H1 (cell line): ENCODE data around the gene IRS1. TPM values are rescaled to one million over a fixed set of nuclear protein-coding genes. Genes with fewer than 3 reads are reported as not detected.

ENCODE experiments used
- CTCF ChIA-PET: fragments of 300-600 bp; sonication (Branson Sonifier 250); formaldehyde crosslinking; loops from one replicate; lab custom pipeline; 2021; ENCODE audit not compliant: partially characterized antibody; lab: Charles Lee
- POLR2A ChIA-PET: fragments of 300-600 bp; sonication (Branson Sonifier 250); formaldehyde crosslinking; loops from one replicate; lab custom pipeline; 2021; ENCODE audit warnings: inconsistent platforms; ENCODE audit not compliant: partially characterized antibody; lab: Charles Lee
- DNase-seq, 2 experiments: peaks; one replicate each; pipeline versions ENCODE4 v3.0.0 to v3.0.0-alpha.2; 2010 to 2022; ENCODE audit warnings: low spot score in 2 of 2, low read depth in 1 of 2, mixed read lengths in 1 of 2
- FAIRE-seq: peaks from 2 replicates; lab custom pipeline; 2011; peaks lifted over from hg19 to GRCh38; lab: Jason Lieb, UNC
- H2AFZ ChIP-seq: 2 replicates; pipeline ENCODE4 v1.8.1; 2012; ENCODE audit warnings: low read length, inconsistent platforms
- H2AK5ac ChIP-seq: 2 replicates; pipeline ENCODE4 v1.6.1; 2013; ENCODE audit warnings: low read depth, low read length
- H2BK120ac ChIP-seq: replicated peaks from 2 replicates; pipeline ENCODE3; 2013; ENCODE audit warnings: low read depth, low read length, inconsistent platforms
- H2BK12ac ChIP-seq: 2 replicates; pipeline ENCODE4 v1.6.1; 2013; ENCODE audit warnings: low read depth, low read length
- H2BK15ac ChIP-seq: 2 replicates; pipeline ENCODE4 v1.6.1; 2013; ENCODE audit warnings: low read length
- H2BK20ac ChIP-seq: 2 replicates; pipeline ENCODE4 v1.6.1; 2013; ENCODE audit warnings: low read length
- H2BK5ac ChIP-seq: 2 replicates; pipeline ENCODE4 v1.6.1; 2013; ENCODE audit warnings: low read depth, low read length
- H3K14ac ChIP-seq: 2 replicates; pipeline ENCODE4 v1.6.1; 2013; ENCODE audit warnings: inconsistent platforms; ENCODE audit not compliant: insufficient read length
- H3K18ac ChIP-seq: 2 replicates; pipeline ENCODE4 v1.6.1; 2013; ENCODE audit warnings: low read length; ENCODE audit errors: extremely low read depth
- H3K23ac ChIP-seq: 2 replicates; pipeline ENCODE4 v1.6.1; 2013; ENCODE audit warnings: inconsistent platforms; ENCODE audit not compliant: insufficient read length
- H3K23me2 ChIP-seq: 2 replicates; pipeline ENCODE4 v1.6.1; 2013; ENCODE audit warnings: low read depth, low read length
- H3K27ac ChIP-seq: 2 replicates; pipeline ENCODE4 v1.6.1; 2011; ENCODE audit warnings: low read depth, low read length, inconsistent platforms
- H3K27me3 ChIP-seq, 4 experiments: replicated peaks in 1 of 4; 1 replicate in 1 of 4; 2 replicates in 3 of 4; pipeline versions ENCODE4 v1.6.1 to v1.8.1; 2011 to 2013; ENCODE audit warnings: low read length in 3 of 4, mild to moderate bottlenecking in 3 of 4, inconsistent platforms in 2 of 4, mixed read lengths in 2 of 4, moderate library complexity in 1 of 4; ENCODE audit not compliant: control insufficient read depth in 3 of 4, insufficient read depth in 3 of 4; ENCODE audit errors: extremely low read depth in 1 of 4
- H3K36me3 ChIP-seq, 4 experiments: 2 replicates each; pipeline versions ENCODE4 v1.6.1 to v1.8.1; 2011 to 2013; ENCODE audit warnings: mild to moderate bottlenecking in 4 of 4, low read length in 3 of 4, moderate library complexity in 2 of 4, control low read depth in 1 of 4, inconsistent platforms in 1 of 4; ENCODE audit not compliant: insufficient read depth in 4 of 4, control insufficient read depth in 2 of 4
- H3K4ac ChIP-seq: replicated peaks from 2 replicates; pipeline ENCODE3; 2013; ENCODE audit warnings: low read length, low read depth, mixed read lengths, inconsistent platforms; ENCODE audit not compliant: insufficient read length
- H3K4me1 ChIP-seq, 4 experiments: replicated peaks in 1 of 4; 1 replicate in 1 of 4; 2 replicates in 3 of 4; pipeline versions ENCODE4 v1.6.1 to v1.8.1; 2011 to 2013; ENCODE audit warnings: low read length in 3 of 4, inconsistent platforms in 2 of 4, mixed read lengths in 1 of 4; ENCODE audit not compliant: insufficient read depth in 4 of 4, control insufficient read depth in 3 of 4
- H3K4me2 ChIP-seq, 2 experiments: 2 replicates each; pipeline versions ENCODE4 v1.6.1 to v1.8.1; 2011 to 2013; ENCODE audit warnings: low read depth in 2 of 2, low read length in 2 of 2, control low read depth in 1 of 2, inconsistent platforms in 1 of 2, mild to moderate bottlenecking in 1 of 2; ENCODE audit not compliant: insufficient read depth in 1 of 2
- H3K4me3 ChIP-seq, 4 experiments: fragments of 200-600, 300-600 bp in 1 of 4; sonication (generic), shearing (Covaris generic), sonication (Bioruptor Twin) in 1 of 4; 2 replicates each; pipeline versions ENCODE4 v1.5.1 to v1.8.1; 2011 to 2016; ENCODE audit warnings: low read length in 4 of 4, low read depth in 3 of 4, control low read depth in 2 of 4, inconsistent platforms in 2 of 4, mild to moderate bottlenecking in 2 of 4, mixed read lengths in 1 of 4, moderate library complexity in 1 of 4; ENCODE audit not compliant: insufficient read depth in 2 of 4; ENCODE audit errors: extremely low read depth in 1 of 4
- H3K56ac ChIP-seq: replicated peaks from 2 replicates; pipeline ENCODE3; 2013; ENCODE audit warnings: low read depth, mild to moderate bottlenecking, mixed read lengths, low read length, inconsistent platforms; ENCODE audit not compliant: insufficient read length
- H3K79me1 ChIP-seq: 2 replicates; pipeline ENCODE4 v1.6.1; 2013; ENCODE audit warnings: low read depth, low read length, control low read depth
- H3K79me2 ChIP-seq, 2 experiments: 2 replicates each; pipeline versions ENCODE4 v1.6.1 to v1.8.1; 2012 to 2013; ENCODE audit warnings: low read length in 2 of 2, mild to moderate bottlenecking in 2 of 2, inconsistent platforms in 1 of 2; ENCODE audit not compliant: insufficient read depth in 2 of 2, control insufficient read depth in 1 of 2
- H3K9ac ChIP-seq, 4 experiments: replicated peaks in 1 of 4; 1 replicate in 1 of 4; 2 replicates in 3 of 4; pipeline versions ENCODE4 v1.6.1 to v1.8.1; 2011 to 2013; ENCODE audit warnings: low read depth in 3 of 4, low read length in 3 of 4, control low read depth in 2 of 4, mild to moderate bottlenecking in 2 of 4, moderate library complexity in 2 of 4, inconsistent platforms in 1 of 4; ENCODE audit errors: extremely low read depth in 1 of 4
- H3K9me3 ChIP-seq, 2 experiments: 2 replicates each; pipeline versions ENCODE4 v1.6.1 to v1.8.1; 2012 to 2013; ENCODE audit warnings: mild to moderate bottlenecking in 2 of 2, moderate library complexity in 2 of 2, control low read depth in 1 of 2, inconsistent platforms in 1 of 2, low read depth in 1 of 2, low read length in 1 of 2, mixed read lengths in 1 of 2; ENCODE audit not compliant: insufficient read depth in 2 of 2
- H4K20me1 ChIP-seq, 2 experiments: replicated peaks in 1 of 2; 2 replicates each; pipeline versions ENCODE3 to v1.8.1; 2011 to 2013; ENCODE audit warnings: inconsistent platforms in 2 of 2, low read length in 2 of 2, mild to moderate bottlenecking in 1 of 2; ENCODE audit not compliant: insufficient read depth in 2 of 2, control insufficient read depth in 1 of 2
- H4K5ac ChIP-seq: 2 replicates; pipeline ENCODE4 v1.6.1; 2013; ENCODE audit warnings: low read length, low read depth, mixed read lengths, inconsistent platforms; ENCODE audit not compliant: insufficient read length
- H4K8ac ChIP-seq: 2 replicates; pipeline ENCODE4 v1.8.0; 2013; ENCODE audit warnings: mild to moderate bottlenecking, moderate library complexity, low read length, inconsistent platforms; ENCODE audit not compliant: insufficient read depth; ENCODE audit errors: extremely low read depth
- H4K91ac ChIP-seq: replicated peaks from 2 replicates; pipeline ENCODE3; 2013; ENCODE audit warnings: low read length, mixed read lengths, inconsistent platforms; ENCODE audit not compliant: insufficient read length
- HDAC2 ChIP-seq, 2 experiments: fragments of 300-600 bp in 1 of 2; sonication (generic) in 1 of 2; IDR thresholded peaks; 2 replicates each; pipeline ENCODE4 v1.6.1; 2011 to 2012; ENCODE audit warnings: low read depth in 2 of 2, low read length in 2 of 2, mild to moderate bottlenecking in 2 of 2, moderate library complexity in 2 of 2, borderline replicate concordance in 1 of 2, inconsistent platforms in 1 of 2
- ZNF274 ChIP-seq: IDR thresholded peaks from 2 replicates; pipeline ENCODE4 v1.7.0; 2012; ENCODE audit warnings: low read length, borderline replicate concordance; ENCODE audit errors: extremely low read depth
- WGBS, 2 experiments: shearing (Covaris generic) in 1 of 2; methylation state at CpG; one replicate each; pipeline versions ENCODE4 v1.1.6 to v1.1.7; 2013 to 2015; ENCODE audit warnings: low lambda C conversion rate in 2 of 2, mixed read lengths in 2 of 2, inconsistent platforms in 1 of 2, low coverage in 1 of 2, missing lambda C conversion rate in 1 of 2; ENCODE audit not compliant: insufficient replicate concordance in 2 of 2, insufficient coverage in 1 of 2, insufficient read length in 1 of 2; ENCODE audit errors: extremely low coverage in 1 of 2, missing lambda C conversion rate in 1 of 2; 5-methylcytosine and 5-hydroxymethylcytosine counted together
- polyA plus RNA-seq, 7 experiments: library from polyadenylated mRNA; depleted of rRNA in 3 of 7; stranded (reverse) in 5 of 7; unstranded in 2 of 7; fragments of >200 nt in 5 of 7; fragments of 200-250 nt in 2 of 7; gene quantifications; 1 replicate in 5 of 7; 2 replicates in 1 of 7; 4 replicates in 1 of 7; pipeline versions ENCODE4 v1.2.1 to v1.2.3, GENCODE V29; 2011 to 2013; ENCODE audit warnings: missing spikeins in 2 of 7, mixed read lengths in 2 of 7
- total RNA-seq: library from RNA; stranded (reverse); fragmentation: NEBNext Ultra II Directional; extraction: Animal tissue kit (Norgen Biotek cat#: 25700); gene quantifications from 2 replicates; pipeline ENCODE4 v1.2.1, GENCODE V29; 2021
- TF ChIP-seq, protein P1 (sequence below): IDR thresholded peaks from 2 replicates; pipeline ENCODE4 v1.6.1; 2011; ENCODE audit warnings: low read length, improper control_type of control experiment

Gene IRS1
- total and polyA plus RNA-seq, 2 of the 8 experiments (the other 6 are each of a cell fraction or from before 2014, with no cell fraction given) = 9.1 to 26.9 TPM

DNA sequence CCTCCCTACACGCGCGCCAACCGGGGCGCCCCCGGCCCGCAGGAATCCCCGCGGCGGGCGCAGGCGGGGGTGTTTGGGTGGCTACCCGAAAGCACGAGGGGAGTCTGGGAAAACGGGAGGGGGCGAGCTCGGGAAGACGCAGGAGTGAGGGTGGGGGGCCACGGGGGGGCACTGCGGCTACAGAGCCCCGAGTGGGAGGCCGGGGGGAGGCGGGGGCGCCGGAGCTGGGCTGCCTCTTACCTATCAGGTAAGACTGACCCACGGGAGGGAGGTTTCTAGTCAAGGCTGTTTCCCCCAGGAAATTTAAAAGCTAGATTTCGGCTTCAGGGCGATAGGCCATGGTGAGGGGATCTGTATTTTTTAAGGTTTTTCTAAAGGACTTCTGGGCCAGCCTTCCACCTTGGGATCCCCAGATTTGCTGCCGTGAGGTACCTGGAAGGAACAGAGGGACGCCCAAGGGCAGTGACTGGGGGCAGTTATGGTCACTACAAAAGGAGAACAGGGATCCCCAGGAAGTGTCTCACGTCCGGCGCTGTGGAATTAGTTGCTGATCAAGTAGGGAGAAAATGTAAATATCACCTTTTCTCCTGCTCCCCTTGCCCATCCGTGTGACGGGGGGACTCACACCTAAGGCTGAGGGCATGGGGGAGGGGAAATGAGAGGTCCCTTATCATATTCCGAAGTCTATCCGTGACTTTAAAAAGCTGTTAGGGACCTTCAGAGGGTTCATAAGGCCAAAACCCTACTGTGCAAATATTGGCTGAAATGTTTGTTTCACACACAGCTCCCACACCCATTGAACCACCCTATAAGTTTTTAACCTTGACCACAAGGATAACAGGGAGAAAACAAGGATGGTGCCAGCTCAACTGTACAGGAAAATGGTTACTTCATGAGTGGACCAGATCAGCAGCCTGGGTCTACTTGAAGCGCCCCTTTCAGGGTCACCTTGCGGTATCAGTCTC lies 638 bp upstream of the IRS1 start:
- Histone ChIP-seq H3K9me3 (peaks cover 0 to 3% of the 10 kb centered on the region in 2 experiments; a peak in 1 of 4 replicates), H2AK5ac (no peak overlapping the region), H3K23ac (no peak overlapping the region), H3K23me2 (peaks cover 19% of the 10 kb centered on the region), H2BK12ac (peak overlapping the region; percentile 12; the same call in 1 of the 2 replicates), H3K79me2 (peaks cover 0 to 27% of the 10 kb centered on the region in 2 experiments; a peak in 3 of 4 replicates), H4K91ac (no peak overlapping the region), H3K27me3 (no peaks in the 10 kb centered on the region), H2AFZ (peak overlapping the region; percentile 89), H3K14ac (no peak overlapping the region), H2BK15ac (no peak overlapping the region), H3K36me3 (peaks cover 0 to 20% (median 9%) of the 10 kb centered on the region in 4 experiments; a peak in 4 of 8 replicates), H4K5ac (no peak overlapping the region), H3K79me1 (0 out of 2 replicates have a peak, but pooled peaks cover 3% of the 10 kb centered on the region), H3K4me2 (peak overlapping the region; percentile 77 to 96), H3K27ac (no peak overlapping the region), H2BK120ac (no peak overlapping the region), H3K4me3 (peak overlapping the region; percentile 70 to 97 (median 80)), H4K8ac (no peak overlapping the region), H3K4me1 (peaks cover 0 to 15% (median 14%) of the 10 kb centered on the region in 4 experiments; a peak in 6 of 7 replicates), H3K4ac (no peak overlapping the region), H2BK5ac (no peak overlapping the region), H3K56ac (no peak overlapping the region), H4K20me1 (peaks cover 5 to 15% of the 10 kb centered on the region in 2 experiments), H2BK20ac (no peak overlapping the region), H3K18ac (peak overlapping the region; percentile 87; the same call in 1 of the 2 replicates), H3K9ac (no peak overlapping the region; a peak in 2 of 7 replicates)
- DNase-seq (peak in 1 of 2 experiments; percentile 46), FAIRE-seq (no peak)
- WGBS, 2 experiments = 7% methylated on average over 19 of the region's 39 CpGs; no CpG with 5 or more reads in 1 of the 2 experiments
- ChIA-PET POLR2A (interaction anchor here (0.7 to 1.3 kb wide), 4 partner anchors 9 to 215 kb away, joined by 3 to 4 read pairs (median 3); partner anchors contain the start of gene RHBDD1), CTCF (interaction anchor here (0.6 to 2.1 kb wide), 13 partner anchors 35 to 776 kb away, joined by 3 to 8 read pairs (median 3); partner anchors contain the start of gene RHBDD1)
- TF ChIP-seq, protein P1, sequence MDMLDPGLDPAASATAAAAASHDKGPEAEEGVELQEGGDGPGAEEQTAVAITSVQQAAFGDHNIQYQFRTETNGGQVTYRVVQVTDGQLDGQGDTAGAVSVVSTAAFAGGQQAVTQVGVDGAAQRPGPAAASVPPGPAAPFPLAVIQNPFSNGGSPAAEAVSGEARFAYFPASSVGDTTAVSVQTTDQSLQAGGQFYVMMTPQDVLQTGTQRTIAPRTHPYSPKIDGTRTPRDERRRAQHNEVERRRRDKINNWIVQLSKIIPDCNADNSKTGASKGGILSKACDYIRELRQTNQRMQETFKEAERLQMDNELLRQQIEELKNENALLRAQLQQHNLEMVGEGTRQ = no peak
- TF ChIP-seq ZNF274 (no peak), HDAC2 (IDR thresholded peaks at IDR 0.05; ENCODE audit: borderline replicate concordance in 1 of 2, low read depth in 2 of 2, low read length in 2 of 2) (peak in 1 of 2 experiments; percentile 82; a peak in 1 of 4 replicates)
